Hepatocyte (in vitro differentiated cells): ENCODE data around the gene KRT74.

Experiments used
- CTCF ChIP-seq: fragments of 200-600 bp; sonication (generic); IDR thresholded peaks from 2 replicates; pipeline ENCODE4 v1.5.1; 2016; ENCODE audit warnings: antibody characterized with exemption, mild to moderate bottlenecking; ENCODE audit not compliant: poor library complexity
- EZH2 ChIP-seq: fragments of 200-600 bp; sonication (generic); IDR thresholded peaks from 2 replicates; pipeline ENCODE4 v1.6.1; 2016; ENCODE audit warnings: antibody characterized with exemption, mild to moderate bottlenecking, borderline replicate concordance

- TF ChIP-seq CTCF (no peak), EZH2 (no peak)
These were observed 2.3 kb upstream of the KRT74 start for GRCh38 chr12:52575948-52576347.
